Stimulated activated naive CD8-positive, alpha-beta T cell treated with anti-CD3 and anti-CD28 coated beads, Interleukin-15, Interleukin-2, amounts not matched to agents 100 ng/mL and 50 ng/mL, for 24 hours (primary cell): ENCODE results near the gene SLIT1.
A peak's percentile ranks its signal among the peaks of the same experiment; 100 is the strongest.

ENCODE experiments used
- H3K27ac Mint-ChIP-seq: one replicate; pipeline ENCODE4 v1.8.0; 2021; ENCODE audit warnings: mild to moderate bottlenecking, mixed read lengths
- H3K27me3 Mint-ChIP-seq: one replicate; pipeline ENCODE4 v1.8.0; 2021; ENCODE audit warnings: mixed read lengths
- H3K36me3 Mint-ChIP-seq: one replicate; pipeline ENCODE4 v1.8.0; 2021; ENCODE audit warnings: low read depth, mixed read lengths
- H3K4me1 Mint-ChIP-seq: one replicate; pipeline ENCODE4 v1.8.0; 2021; ENCODE audit warnings: low read depth, mixed read lengths
- H3K4me3 Mint-ChIP-seq: one replicate; pipeline ENCODE4 v1.8.0; 2021; ENCODE audit warnings: mild to moderate bottlenecking, mixed read lengths
- H3K9me3 Mint-ChIP-seq: one replicate; pipeline ENCODE4 v1.8.0; 2021; ENCODE audit warnings: mixed read lengths

SLIT1 gene

GRCh38 chr10:97017474-97017903, 168.3 kb downstream of the SLIT1 start:
- H3K4me3 Mint-ChIP-seq = peak overlapping the region; percentile 50
- H3K27me3 Mint-ChIP-seq = no peaks in the 10 kb centered on the region
- no peaks in the 10 kb centered on the region for H3K36me3 Mint-ChIP-seq
- no peaks in the 10 kb centered on the region for H3K9me3 Mint-ChIP-seq
- peak overlapping the region; percentile 76 for H3K27ac Mint-ChIP-seq
- peaks cover 21% of the 10 kb centered on the region for H3K4me1 Mint-ChIP-seq

GRCh38 chr10:97016728-97017473, 168.9 kb downstream of the SLIT1 start:
- H3K4me3 Mint-ChIP-seq = peak overlapping the region; percentile 50
- H3K27me3 Mint-ChIP-seq = no peaks in the 10 kb centered on the region
- H3K9me3 Mint-ChIP-seq = no peaks in the 10 kb centered on the region
- peaks cover 21% of the 10 kb centered on the region for H3K4me1 Mint-ChIP-seq
- peak overlapping the region; percentile 76 for H3K27ac Mint-ChIP-seq
- H3K36me3 Mint-ChIP-seq = no peaks in the 10 kb centered on the region

GRCh38 chr10:97015240-97015639, 170.5 kb downstream of the SLIT1 start:
- no peak overlapping the region for H3K27ac Mint-ChIP-seq
- no peaks in the 10 kb centered on the region for H3K36me3 Mint-ChIP-seq
- no peaks in the 10 kb centered on the region for H3K27me3 Mint-ChIP-seq
- no peak overlapping the region for H3K4me3 Mint-ChIP-seq
- peaks cover 21% of the 10 kb centered on the region for H3K4me1 Mint-ChIP-seq
- H3K9me3 Mint-ChIP-seq = no peaks in the 10 kb centered on the region

GRCh38 chr10:97013983-97014382, 171.8 kb downstream of the SLIT1 start:
- H3K4me1 Mint-ChIP-seq = peaks cover 24% of the 10 kb centered on the region
- H3K4me3 Mint-ChIP-seq = no peak overlapping the region
- no peak overlapping the region for H3K27ac Mint-ChIP-seq
- no peaks in the 10 kb centered on the region for H3K9me3 Mint-ChIP-seq
- no peaks in the 10 kb centered on the region for H3K27me3 Mint-ChIP-seq
- H3K36me3 Mint-ChIP-seq = no peaks in the 10 kb centered on the region

- no peaks in the 10 kb centered on the region for H3K27me3 Mint-ChIP-seq
- H3K36me3 Mint-ChIP-seq = no peaks in the 10 kb centered on the region
- no peaks in the 10 kb centered on the region for H3K9me3 Mint-ChIP-seq
- H3K4me1 Mint-ChIP-seq = peaks cover 24% of the 10 kb centered on the region
- no peak overlapping the region for H3K27ac Mint-ChIP-seq
- no peak overlapping the region for H3K4me3 Mint-ChIP-seq
Observed at GRCh38 chr10:97013568-97013967, 172.2 kb downstream of the SLIT1 start.

- Mint-ChIP-seq H3K9me3 (peaks cover 4% of the 10 kb centered on the region), H3K27ac (no peak overlapping the region), H3K36me3 (no peaks in the 10 kb centered on the region), H3K4me1 (peaks cover 21% of the 10 kb centered on the region), H3K4me3 (no peak overlapping the region), H3K27me3 (no peaks in the 10 kb centered on the region)
Observed at GRCh38 chr10:97012470-97012869, 173.3 kb downstream of the SLIT1 start.

- Mint-ChIP-seq H3K4me3 (no peak overlapping the region), H3K27ac (no peak overlapping the region), H3K27me3 (no peaks in the 10 kb centered on the region), H3K36me3 (no peaks in the 10 kb centered on the region), H3K4me1 (peaks cover 10% of the 10 kb centered on the region), H3K9me3 (peaks cover 10% of the 10 kb centered on the region)
Observed at GRCh38 chr10:97011397-97011796, 174.4 kb downstream of the SLIT1 start.

- peaks cover 6% of the 10 kb centered on the region for H3K4me1 Mint-ChIP-seq
- no peaks in the 10 kb centered on the region for H3K36me3 Mint-ChIP-seq
- H3K27ac Mint-ChIP-seq = no peak overlapping the region
- no peak overlapping the region for H3K4me3 Mint-ChIP-seq
- H3K27me3 Mint-ChIP-seq = no peaks in the 10 kb centered on the region
- peaks cover 11% of the 10 kb centered on the region for H3K9me3 Mint-ChIP-seq
Observed at GRCh38 chr10:97010695-97011206, 175.0 kb downstream of the SLIT1 start.

- Mint-ChIP-seq H3K36me3 (no peaks in the 10 kb centered on the region), H3K9me3 (peaks cover 15% of the 10 kb centered on the region), H3K4me3 (no peak overlapping the region), H3K4me1 (peaks cover 3% of the 10 kb centered on the region), H3K27ac (no peak overlapping the region), H3K27me3 (peaks cover 4% of the 10 kb centered on the region)
Observed at GRCh38 chr10:97007417-97007816, 178.3 kb downstream of the SLIT1 start.

- H3K27ac Mint-ChIP-seq = no peak overlapping the region
- no peaks in the 10 kb centered on the region for H3K36me3 Mint-ChIP-seq
- H3K9me3 Mint-ChIP-seq = peaks cover 15% of the 10 kb centered on the region
- H3K4me3 Mint-ChIP-seq = no peak overlapping the region
- peaks cover 4% of the 10 kb centered on the region for H3K27me3 Mint-ChIP-seq
- peaks cover 3% of the 10 kb centered on the region for H3K4me1 Mint-ChIP-seq
Observed at GRCh38 chr10:97006364-97006763, 179.4 kb downstream of the SLIT1 start.

GRCh38 chr10:97005349-97005748, 180.4 kb downstream of the SLIT1 start:
- peaks cover 15% of the 10 kb centered on the region for H3K9me3 Mint-ChIP-seq
- peaks cover 3% of the 10 kb centered on the region for H3K4me1 Mint-ChIP-seq
- H3K4me3 Mint-ChIP-seq = no peak overlapping the region
- no peaks in the 10 kb centered on the region for H3K36me3 Mint-ChIP-seq
- no peak overlapping the region for H3K27ac Mint-ChIP-seq
- peaks cover 4% of the 10 kb centered on the region for H3K27me3 Mint-ChIP-seq

GRCh38 chr10:97004591-97004990, 181.2 kb downstream of the SLIT1 start:
- Mint-ChIP-seq H3K4me3 (no peak overlapping the region), H3K9me3 (peaks cover 15% of the 10 kb centered on the region), H3K36me3 (no peaks in the 10 kb centered on the region), H3K27ac (no peak overlapping the region), H3K4me1 (no peaks in the 10 kb centered on the region), H3K27me3 (peaks cover 4% of the 10 kb centered on the region)

- Mint-ChIP-seq H3K4me3 (no peak overlapping the region), H3K27me3 (peaks cover 4% of the 10 kb centered on the region), H3K9me3 (peaks cover 15% of the 10 kb centered on the region), H3K36me3 (no peaks in the 10 kb centered on the region), H3K4me1 (no peaks in the 10 kb centered on the region), H3K27ac (no peak overlapping the region)
Observed at GRCh38 chr10:97003804-97004201, 182.0 kb downstream of the SLIT1 start.

- no peak overlapping the region for H3K4me3 Mint-ChIP-seq
- peaks cover 15% of the 10 kb centered on the region for H3K9me3 Mint-ChIP-seq
- H3K27ac Mint-ChIP-seq = no peak overlapping the region
- H3K36me3 Mint-ChIP-seq = no peaks in the 10 kb centered on the region
- H3K4me1 Mint-ChIP-seq = no peaks in the 10 kb centered on the region
- peaks cover 4% of the 10 kb centered on the region for H3K27me3 Mint-ChIP-seq
Observed at GRCh38 chr10:97003151-97003803, 182.5 kb downstream of the SLIT1 start.

- no peaks in the 10 kb centered on the region for H3K4me1 Mint-ChIP-seq
Observed at GRCh38 chr10:97002670-97003069, 183.1 kb downstream of the SLIT1 start.

More at GRCh38 chr10:97002670-97003069, 183.1 kb downstream of the SLIT1 start:
- H3K4me3 Mint-ChIP-seq = no peak overlapping the region
- no peaks in the 10 kb centered on the region for H3K36me3 Mint-ChIP-seq
- H3K27me3 Mint-ChIP-seq = peaks cover 4% of the 10 kb centered on the region
- H3K27ac Mint-ChIP-seq = no peak overlapping the region
- H3K9me3 Mint-ChIP-seq = peaks cover 13% of the 10 kb centered on the region
